ENCODE measurements around the gene ZNF784. TPM values are rescaled to one million over a fixed set of nuclear protein-coding genes. Genes with fewer than 3 reads are reported as not detected.

The ZNF784 gene
- total RNA-seq, 2 experiments from 2014 or later = 3.4 to 4.0 TPM

- Histone ChIP-seq H3K4me1 (ENCODE audit: insufficient read depth, low read length, poor library complexity, severe bottlenecking) (peaks cover 23% of the 10 kb centered on the region), H2AFZ (ENCODE audit: low read length) (no peak overlapping the region), H3K36me3 (ENCODE audit: insufficient read depth, low read length) (peaks cover 47% of the 10 kb centered on the region), H4K20me1 (ENCODE audit: insufficient read depth, low read length) (peaks cover 6% of the 10 kb centered on the region; the same call in 1 of the 2 replicates), H3K9me3 (ENCODE audit: low read length) (no peaks in the 10 kb centered on the region), H3K79me2 (ENCODE audit: insufficient read depth, low read depth, low read length) (peaks cover 28% of the 10 kb centered on the region), H3K9me2 (ENCODE audit: insufficient read depth, low read length) (no peaks in the 10 kb centered on the region), H3K27ac (ENCODE audit: low read depth, low read length, poor library complexity, severe bottlenecking) (no peak overlapping the region), H3K4me3 (ENCODE audit: low read depth, low read length, poor library complexity, severe bottlenecking) (no peak overlapping the region), H3K4me2 (ENCODE audit: low read length) (no peak overlapping the region)
- ChIA-PET POLR2A (no interaction called here), CTCF (ENCODE audit: unreplicated experiment) (no interaction called here)
- no peak for DNase-seq (ENCODE audit: low spot score)
- intact Hi-C loops (cut with micrococcal nuclease; ENCODE audit: unreplicated experiment) = no loop called here
- no TSS peak for BruUV-seq (replicated peaks)
- TF ChIP-seq, protein P1, sequence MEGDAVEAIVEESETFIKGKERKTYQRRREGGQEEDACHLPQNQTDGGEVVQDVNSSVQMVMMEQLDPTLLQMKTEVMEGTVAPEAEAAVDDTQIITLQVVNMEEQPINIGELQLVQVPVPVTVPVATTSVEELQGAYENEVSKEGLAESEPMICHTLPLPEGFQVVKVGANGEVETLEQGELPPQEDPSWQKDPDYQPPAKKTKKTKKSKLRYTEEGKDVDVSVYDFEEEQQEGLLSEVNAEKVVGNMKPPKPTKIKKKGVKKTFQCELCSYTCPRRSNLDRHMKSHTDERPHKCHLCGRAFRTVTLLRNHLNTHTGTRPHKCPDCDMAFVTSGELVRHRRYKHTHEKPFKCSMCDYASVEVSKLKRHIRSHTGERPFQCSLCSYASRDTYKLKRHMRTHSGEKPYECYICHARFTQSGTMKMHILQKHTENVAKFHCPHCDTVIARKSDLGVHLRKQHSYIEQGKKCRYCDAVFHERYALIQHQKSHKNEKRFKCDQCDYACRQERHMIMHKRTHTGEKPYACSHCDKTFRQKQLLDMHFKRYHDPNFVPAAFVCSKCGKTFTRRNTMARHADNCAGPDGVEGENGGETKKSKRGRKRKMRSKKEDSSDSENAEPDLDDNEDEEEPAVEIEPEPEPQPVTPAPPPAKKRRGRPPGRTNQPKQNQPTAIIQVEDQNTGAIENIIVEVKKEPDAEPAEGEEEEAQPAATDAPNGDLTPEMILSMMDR (conservative IDR thresholded peaks at IDR 0.05; ENCODE audit: low read length) = no peak
- no peak for TF ChIP-seq EZH2phosphoT487 (IDR thresholded peaks at IDR 0.05; ENCODE audit: borderline replicate concordance, low read depth, low read length)
These were observed 26.9 kb upstream of the ZNF784 start for GRCh38 chr19:55651236-55651635.

GRCh38 chr19:55650602-55651230 is 26.4 kb upstream of the ZNF784 start:
- H3K4me1 ChIP-seq (ENCODE audit: insufficient read depth, low read length, poor library complexity, severe bottlenecking) = peaks cover 28% of the 10 kb centered on the region
- no peak overlapping the region for H3K4me2 ChIP-seq (ENCODE audit: low read length)
- no peak overlapping the region for H3K4me3 ChIP-seq (ENCODE audit: low read depth, low read length, poor library complexity, severe bottlenecking)
- no TSS peak for BruUV-seq (replicated peaks)
- H4K20me1 ChIP-seq (ENCODE audit: insufficient read depth, low read length) = peaks cover under 1% of the 10 kb centered on the region; the same call in 1 of the 2 replicates
- no peak overlapping the region for H2AFZ ChIP-seq (ENCODE audit: low read length)
- ChIA-PET POLR2A (no interaction called here), CTCF (ENCODE audit: unreplicated experiment) (no interaction called here)
- no peaks in the 10 kb centered on the region for H3K9me3 ChIP-seq (ENCODE audit: low read length)
- H3K9me2 ChIP-seq (ENCODE audit: insufficient read depth, low read length) = no peaks in the 10 kb centered on the region
- peaks cover 46% of the 10 kb centered on the region for H3K36me3 ChIP-seq (ENCODE audit: insufficient read depth, low read length)
- TF ChIP-seq, protein P1 (conservative IDR thresholded peaks at IDR 0.05; ENCODE audit: low read length) = no peak
- TF ChIP-seq EZH2phosphoT487 (IDR thresholded peaks at IDR 0.05; ENCODE audit: borderline replicate concordance, low read depth, low read length) = no peak
- H3K27ac ChIP-seq (ENCODE audit: low read depth, low read length, poor library complexity, severe bottlenecking) = no peak overlapping the region
- intact Hi-C loops (cut with micrococcal nuclease; ENCODE audit: unreplicated experiment) = no loop called here
- H3K79me2 ChIP-seq (ENCODE audit: insufficient read depth, low read depth, low read length) = peaks cover 26% of the 10 kb centered on the region
- no peak for DNase-seq (ENCODE audit: low spot score)

DNA sequence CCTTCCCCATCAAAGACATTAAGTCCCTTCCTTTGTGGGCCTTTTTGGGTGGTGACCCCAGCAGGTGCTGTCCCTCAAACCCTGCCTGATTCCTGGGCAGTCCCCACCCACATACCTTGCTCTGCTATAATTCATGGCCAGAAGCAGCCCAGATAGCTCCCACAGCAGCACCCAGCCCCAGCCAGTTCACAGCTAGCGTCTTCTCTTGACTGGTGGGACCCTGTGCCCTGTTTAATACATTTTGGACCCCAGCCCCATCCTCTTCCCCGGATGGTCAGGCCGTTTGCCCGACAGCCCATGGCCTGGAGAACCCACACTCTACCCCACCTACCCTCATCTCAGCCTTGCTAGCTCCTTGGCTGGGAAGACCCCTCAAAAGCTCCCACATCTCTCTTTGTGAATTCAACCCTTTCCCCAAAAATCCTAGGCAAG is 25.8 kb upstream of the ZNF784 start:
- H3K4me2 ChIP-seq (ENCODE audit: low read length) = no peak overlapping the region
- H3K36me3 ChIP-seq (ENCODE audit: insufficient read depth, low read length) = peaks cover 49% of the 10 kb centered on the region
- H4K20me1 ChIP-seq (ENCODE audit: insufficient read depth, low read length) = no peaks in the 10 kb centered on the region
- no peak overlapping the region for H3K27ac ChIP-seq (ENCODE audit: low read depth, low read length, poor library complexity, severe bottlenecking)
- no peaks in the 10 kb centered on the region for H3K9me3 ChIP-seq (ENCODE audit: low read length)
- no peak overlapping the region for H2AFZ ChIP-seq (ENCODE audit: low read length)
- POLR2A ChIA-PET = no interaction called here
- H3K9me2 ChIP-seq (ENCODE audit: insufficient read depth, low read length) = no peaks in the 10 kb centered on the region
- H3K4me3 ChIP-seq (ENCODE audit: low read depth, low read length, poor library complexity, severe bottlenecking) = no peak overlapping the region
- no peak for DNase-seq (ENCODE audit: low spot score)
- peaks cover 34% of the 10 kb centered on the region for H3K4me1 ChIP-seq (ENCODE audit: insufficient read depth, low read length, poor library complexity, severe bottlenecking)
- CTCF ChIA-PET (ENCODE audit: unreplicated experiment) = no interaction called here
- intact Hi-C loops (cut with micrococcal nuclease; ENCODE audit: unreplicated experiment) = no loop called here
- no TSS peak for BruUV-seq (replicated peaks)
- TF ChIP-seq EZH2phosphoT487 (IDR thresholded peaks at IDR 0.05; ENCODE audit: borderline replicate concordance, low read depth, low read length) = no peak
- TF ChIP-seq, protein P1 (conservative IDR thresholded peaks at IDR 0.05; ENCODE audit: low read length) = no peak
- peaks cover 26% of the 10 kb centered on the region for H3K79me2 ChIP-seq (ENCODE audit: insufficient read depth, low read depth, low read length)
